CD4-positive, alpha-beta T cell treated with Interleukin-15 for 1 hour (primary cell): ENCODE results near the gene ITPR2.
"Not testable (repeated sequence)": the region's sequence is repeated elsewhere in the genome, so short reads cannot be mapped to it uniquely, and the experiment has no call there.

Source experiments
- DNase-seq: peaks from one replicate; pipeline ENCODE4 v3.0.0-alpha.2; 2020

Gene ITPR2

GRCh38 chr12:26750531-26751175 is 82.3 kb downstream of the ITPR2 start:
- no peak for DNase-seq

GRCh38 chr12:26749781-26750180 is 83.2 kb downstream of the ITPR2 start:
- no peak for DNase-seq

- no peak for DNase-seq
Measured at GRCh38 chr12:26748741-26749431, 84.1 kb downstream of the ITPR2 start.

- DNase-seq = no peak
Measured at GRCh38 chr12:26748412-26748740, 84.6 kb downstream of the ITPR2 start.

- DNase-seq = no peak
Measured at GRCh38 chr12:26746121-26746714, 86.8 kb downstream of the ITPR2 start.

- DNase-seq = no peak
Measured at GRCh38 chr12:26744697-26745440, 88.1 kb downstream of the ITPR2 start.

GRCh38 chr12:26744042-26744626 is 88.9 kb downstream of the ITPR2 start:
- DNase-seq = no peak

- no peak for DNase-seq
Measured at GRCh38 chr12:26741584-26742227, 91.3 kb downstream of the ITPR2 start.

- no peak for DNase-seq
Measured at GRCh38 chr12:26740991-26741390, 92.0 kb downstream of the ITPR2 start.

GRCh38 chr12:26740348-26740747 is 92.6 kb downstream of the ITPR2 start:
- DNase-seq = no peak

- DNase-seq = no peak
Measured at GRCh38 chr12:26737487-26738030, 95.4 kb downstream of the ITPR2 start.

GRCh38 chr12:26736563-26737486 is 96.2 kb downstream of the ITPR2 start:
- DNase-seq = no peak

GRCh38 chr12:26735249-26735639 is 97.8 kb downstream of the ITPR2 start:
- DNase-seq = no peak

GRCh38 chr12:26734510-26735248 is 98.3 kb downstream of the ITPR2 start:
- DNase-seq = no peak

GRCh38 chr12:26732005-26732908 is 100.7 kb downstream of the ITPR2 start:
- no peak for DNase-seq

- no peak for DNase-seq
Measured at GRCh38 chr12:26730481-26731350, 102.3 kb downstream of the ITPR2 start.

- not testable (repeated sequence) for DNase-seq
Measured at GRCh38 chr12:26729137-26729671, 103.8 kb downstream of the ITPR2 start.
